ENCODE measurements around the gene ZFAND6.
"Not testable (repeated sequence)": the region's sequence is repeated elsewhere in the genome, so short reads cannot be mapped to it uniquely, and the experiment has no call there.

ZFAND6 gene

DNA sequence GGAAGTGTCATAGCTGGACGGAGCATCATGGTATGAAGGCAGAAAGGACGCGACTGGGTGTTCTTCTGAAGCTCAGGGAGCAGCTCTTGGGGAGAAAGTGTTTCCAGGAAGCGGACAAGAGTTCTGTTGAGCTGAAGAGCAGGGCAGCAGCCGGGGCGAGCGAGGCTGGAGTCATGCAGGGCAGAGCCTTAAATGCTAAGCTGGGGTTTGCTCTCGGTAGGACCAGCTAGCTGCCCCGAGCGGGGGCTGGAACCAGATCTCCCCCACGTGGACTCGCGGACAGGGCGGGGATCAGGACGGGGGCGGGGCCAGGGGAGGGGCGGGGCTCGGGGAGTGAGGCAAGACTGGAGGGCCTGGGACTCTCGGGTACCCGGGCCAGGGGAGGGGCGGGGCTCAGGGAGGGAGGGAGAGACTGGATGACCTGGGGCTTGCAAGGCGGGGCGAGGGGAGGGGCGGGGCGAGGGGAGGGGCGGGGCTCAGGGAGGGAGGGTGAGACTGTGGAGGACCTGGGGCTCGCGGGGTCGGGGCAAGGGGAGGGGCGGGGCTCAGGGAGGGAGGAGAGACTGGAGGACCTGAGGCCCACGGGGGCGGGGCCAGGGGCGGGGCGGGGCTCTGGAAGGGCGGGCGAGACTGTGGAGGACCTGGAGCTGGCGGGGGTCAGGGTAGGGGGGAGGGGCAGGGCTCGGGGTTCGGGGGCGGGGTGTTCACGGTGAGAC, 92.9 kb downstream of the ZFAND6 start:
- peak; percentile 88 for DNase-seq

DNA sequence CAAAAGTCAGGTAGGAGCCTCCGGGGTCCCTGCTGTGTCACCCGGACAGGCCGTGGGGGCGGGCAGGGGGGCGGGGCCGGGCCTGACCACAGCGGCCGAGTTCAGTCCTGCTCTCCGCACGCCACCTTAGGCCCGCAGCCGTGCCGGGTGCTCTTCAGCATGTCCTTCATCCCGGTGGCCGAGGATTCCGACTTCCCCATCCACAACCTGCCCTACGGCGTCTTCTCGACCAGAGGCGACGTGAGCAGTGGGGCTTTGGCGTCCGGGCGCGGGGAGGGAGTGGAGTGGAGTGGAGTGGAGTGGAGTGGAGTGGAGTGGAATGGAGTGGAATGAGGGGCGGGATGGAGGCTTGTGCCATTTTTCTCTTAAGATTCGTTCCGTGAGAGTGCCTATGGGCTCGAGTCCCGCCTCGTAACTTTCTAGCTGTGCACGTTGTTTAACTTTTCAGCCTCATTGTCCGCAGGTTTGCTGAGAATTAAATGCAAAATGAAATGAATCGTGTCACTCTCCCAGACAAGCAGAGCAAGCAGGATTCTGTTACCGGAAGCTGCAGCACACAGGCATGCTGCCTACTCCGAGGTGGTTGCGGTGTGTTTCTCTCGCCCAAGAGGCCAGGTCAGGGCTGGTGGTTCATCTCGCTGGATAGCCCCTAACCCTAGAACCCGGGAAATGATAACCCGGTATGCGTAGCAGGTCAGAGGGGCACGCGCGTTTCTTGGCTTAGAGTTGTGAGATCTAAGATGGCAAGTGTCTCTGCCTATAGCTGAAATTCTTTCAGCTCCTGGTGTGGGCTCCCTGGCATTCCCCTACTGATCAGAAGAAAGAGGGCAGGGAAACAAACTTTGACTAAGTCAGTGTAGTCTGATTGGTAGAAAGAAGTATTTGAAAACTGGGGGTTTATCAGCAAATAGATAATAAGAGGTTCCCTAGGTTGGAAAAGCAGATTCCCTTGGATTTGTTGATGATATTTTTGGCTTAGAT, 93.7 kb downstream of the ZFAND6 start, which contains the start of gene FAH:
Gene FAH (plus strand): TSS at position 104 of the 981 bp plus-strand sequence. CDS start 56 bp downstream, at position 160.
- DNase-seq, result peak; percentile 31

GRCh38 chr15:80153900-80154299, 94.4 kb downstream of the ZFAND6 start:
- no peak for DNase-seq

DNA sequence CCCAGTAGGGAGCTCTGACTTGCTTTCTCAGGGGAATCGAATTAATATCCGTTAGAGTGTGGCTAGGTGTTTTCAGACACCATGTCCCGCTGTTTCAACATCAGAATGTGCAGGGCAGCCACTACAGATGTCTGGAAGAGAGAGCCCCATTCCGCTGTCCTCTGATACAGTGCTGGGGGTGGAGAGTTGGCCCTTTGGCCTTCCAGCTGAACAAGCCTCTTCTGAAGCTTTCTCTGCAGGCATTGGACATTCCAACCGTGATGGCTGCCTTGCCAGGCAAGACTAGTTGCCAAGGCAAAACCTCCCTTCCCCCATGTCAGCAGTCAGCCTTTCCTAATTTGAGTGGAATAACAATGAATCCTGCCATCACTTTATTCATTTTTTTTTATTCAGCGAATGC, 94.9 kb downstream of the ZFAND6 start:
- DNase-seq, result no peak

GRCh38 chr15:80155001-80155377, 95.5 kb downstream of the ZFAND6 start:
- DNase-seq, result no peak

- DNase-seq, result not testable (repeated sequence)
Measured at GRCh38 chr15:80155378-80156175, 96.1 kb downstream of the ZFAND6 start.

- no peak for DNase-seq
Measured at GRCh38 chr15:80156176-80156720, 96.8 kb downstream of the ZFAND6 start.

DNA sequence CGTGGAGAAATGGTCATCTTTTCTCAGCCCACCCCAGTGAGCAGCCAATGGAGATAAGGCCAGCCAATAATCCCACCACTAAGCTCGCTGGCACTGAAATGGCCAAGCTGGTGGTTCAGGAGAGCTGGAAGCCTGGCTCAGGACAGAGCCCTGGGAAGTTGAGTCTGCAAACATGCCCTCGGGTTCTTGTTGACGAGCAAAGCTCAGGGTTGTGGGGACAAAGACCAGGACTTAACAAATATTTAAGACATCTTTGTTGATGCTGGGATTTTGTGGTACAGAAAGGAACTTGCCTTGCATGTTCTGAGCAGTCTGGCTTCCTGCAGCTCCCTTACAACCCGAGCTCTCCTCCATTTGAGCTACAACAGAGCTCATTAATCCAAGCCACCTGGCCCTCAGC, 97.7 kb downstream of the ZFAND6 start:
- DNase-seq, result no peak

- no peak for DNase-seq
Measured at GRCh38 chr15:80159301-80159700, 99.8 kb downstream of the ZFAND6 start.

DNA sequence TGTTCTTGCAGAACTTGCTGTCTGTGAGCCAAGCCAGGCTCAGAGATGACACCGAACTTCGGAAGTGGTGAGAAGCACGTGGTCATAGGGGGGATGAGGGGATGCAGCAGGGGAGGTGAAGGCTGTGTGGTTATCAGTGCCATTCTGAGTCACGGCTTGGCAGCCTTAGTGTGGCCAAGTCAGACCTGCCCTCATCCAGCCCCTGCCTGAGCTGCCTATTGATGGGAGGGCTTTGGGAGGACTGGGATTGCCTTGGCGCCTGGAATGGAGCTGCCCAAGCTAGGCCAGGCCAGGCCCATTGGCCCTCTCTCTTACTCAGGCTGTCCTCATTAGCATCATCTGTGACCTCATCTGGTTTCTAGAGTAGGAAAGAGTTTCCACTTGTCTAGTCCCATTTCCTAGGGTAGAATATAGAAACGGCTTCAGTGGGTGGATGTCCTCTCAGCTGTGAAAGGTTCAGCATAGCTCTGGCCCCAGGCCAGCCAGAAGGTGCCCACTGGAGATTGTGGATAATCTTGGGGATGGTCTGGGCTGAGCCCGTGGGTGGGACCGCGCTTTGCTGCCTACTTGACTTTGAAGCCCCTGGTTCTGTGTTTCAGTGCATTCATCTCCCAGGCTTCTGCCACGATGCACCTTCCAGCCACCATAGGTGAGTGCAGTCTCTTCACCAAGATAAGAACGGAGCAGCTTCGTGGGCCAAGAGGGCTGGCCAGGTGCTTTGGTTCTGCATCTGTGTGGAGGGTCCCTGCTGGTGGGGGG, 100.5 kb downstream of the ZFAND6 start:
- no peak for DNase-seq

GRCh38 chr15:80160570-80161156, 101.2 kb downstream of the ZFAND6 start:
- DNase-seq, result no peak

GRCh38 chr15:80161468-80162016, 102.1 kb downstream of the ZFAND6 start:
- DNase-seq, result no peak

- no peak for DNase-seq
Measured at GRCh38 chr15:80162059-80162554, 102.6 kb downstream of the ZFAND6 start.

- no peak for DNase-seq
Measured at GRCh38 chr15:80163217-80163616, 103.7 kb downstream of the ZFAND6 start.

DNA sequence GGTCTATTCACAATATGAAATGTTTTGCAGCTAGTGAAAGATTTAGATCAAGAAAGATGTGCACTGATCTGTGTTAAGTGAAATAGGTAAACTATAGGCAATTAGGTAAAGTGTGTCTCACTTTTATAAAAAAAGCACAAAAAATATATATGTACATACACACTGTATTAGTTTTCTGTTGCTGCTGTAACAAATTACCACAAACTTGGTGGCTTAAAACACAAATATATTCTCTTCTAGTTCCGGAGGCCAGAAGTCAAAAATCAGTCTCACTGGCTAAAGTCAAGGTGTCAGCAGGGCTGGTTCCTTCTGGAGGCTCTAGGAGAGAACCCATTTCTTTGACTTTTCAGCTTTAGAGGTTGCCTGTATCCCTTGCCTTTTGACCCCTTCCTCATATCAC, 104.4 kb downstream of the ZFAND6 start:
- no peak for DNase-seq

DNA sequence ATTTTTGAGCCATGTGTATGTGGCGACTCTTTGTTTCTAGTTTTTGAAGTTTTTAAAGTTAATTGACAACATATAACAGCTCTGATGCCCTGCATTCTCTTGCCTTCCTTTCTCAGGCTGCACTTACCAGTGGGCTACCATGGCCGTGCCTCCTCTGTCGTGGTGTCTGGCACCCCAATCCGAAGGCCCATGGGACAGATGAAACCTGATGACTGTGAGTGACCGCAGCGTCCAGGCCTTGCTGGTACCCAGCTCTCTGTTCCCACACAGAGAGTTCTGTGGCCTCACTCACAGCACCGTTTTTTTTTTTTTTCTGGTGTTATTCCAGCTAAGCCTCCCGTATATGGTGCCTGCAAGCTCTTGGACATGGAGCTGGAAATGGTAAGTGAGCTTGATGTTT, 108.5 kb downstream of the ZFAND6 start:
- no peak for DNase-seq

- DNase-seq, result no peak
Measured at GRCh38 chr15:80168421-80168820, 108.9 kb downstream of the ZFAND6 start.

DNA sequence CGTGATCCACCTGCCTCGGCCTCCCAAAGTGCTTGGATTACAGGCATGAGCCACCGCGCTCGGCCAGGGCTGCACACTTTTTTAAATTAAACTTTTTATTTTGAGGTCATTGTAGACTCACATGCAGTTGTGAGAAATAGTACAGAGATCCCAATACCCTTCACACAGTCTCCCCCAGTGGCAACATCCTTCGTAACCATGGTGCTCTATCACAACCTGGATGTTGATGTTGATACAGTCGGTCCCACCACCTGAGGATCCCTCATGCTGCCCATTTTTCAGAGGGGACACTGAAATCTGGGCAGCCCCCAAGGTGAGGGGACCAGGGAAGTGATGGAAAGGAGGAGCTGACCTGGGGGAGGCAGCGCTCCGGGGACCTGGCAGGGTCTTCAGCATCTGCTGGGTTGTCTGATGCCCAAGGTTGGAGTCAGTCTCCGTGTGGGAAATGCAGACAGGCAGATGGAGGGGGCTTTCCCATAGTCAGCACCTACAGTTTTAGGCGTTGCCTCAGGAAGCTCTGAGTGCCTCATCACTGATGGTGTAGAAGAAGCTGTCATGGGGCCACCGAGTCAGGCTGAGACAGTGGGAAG, 110.4 kb downstream of the ZFAND6 start:
- DNase-seq, result no peak

DNA sequence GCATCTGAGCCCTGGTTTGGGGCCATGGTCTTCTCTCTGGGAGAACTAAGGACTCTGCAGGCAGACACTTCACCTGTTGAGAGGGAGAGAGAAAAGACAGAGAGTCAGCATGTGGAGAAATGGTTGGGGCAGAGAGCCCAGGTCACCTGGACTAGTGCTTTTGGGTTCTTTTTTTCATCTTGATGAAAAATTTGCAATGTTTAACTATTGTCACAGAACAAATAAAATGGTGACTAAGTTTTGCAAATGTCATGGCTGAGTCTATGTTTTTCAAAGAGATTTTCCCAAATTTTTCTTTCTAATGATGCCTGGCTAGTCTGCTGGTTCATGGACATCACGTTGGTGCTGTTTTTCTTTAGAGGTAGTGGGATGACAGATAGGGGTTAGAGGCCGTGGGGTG, 111.1 kb downstream of the ZFAND6 start:
- no peak for DNase-seq

- DNase-seq, result no peak
Measured at GRCh38 chr15:80171787-80172186, 112.3 kb downstream of the ZFAND6 start.

DNA sequence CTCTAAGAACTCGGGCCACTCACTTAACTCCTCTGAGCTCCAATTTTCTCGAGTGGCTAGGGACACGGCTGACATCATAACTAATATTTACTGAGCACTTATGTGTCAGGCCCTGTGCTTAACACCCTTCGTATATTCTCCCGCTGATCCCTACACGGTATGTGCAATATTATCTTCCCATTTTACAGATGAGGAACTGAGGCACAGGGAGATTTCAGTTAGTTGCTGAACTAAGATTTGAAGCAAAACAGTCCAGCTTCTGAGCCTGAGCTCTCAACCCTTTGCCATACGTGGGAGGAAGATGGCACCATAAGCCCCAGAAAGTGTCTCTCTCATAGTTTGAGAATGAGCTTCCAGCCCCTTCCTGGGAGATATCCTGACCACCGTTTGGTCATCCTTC, 112.9 kb downstream of the ZFAND6 start:
- DNase-seq, result no peak

All from stimulated activated CD4-positive, alpha-beta T cell treated with anti-CD3 and anti-CD28 coated beads, Interleukin-4, amount 100 ng/mL, for 1 hour (primary cell).